ENCODE data around the gene PPM1H.

DNA sequence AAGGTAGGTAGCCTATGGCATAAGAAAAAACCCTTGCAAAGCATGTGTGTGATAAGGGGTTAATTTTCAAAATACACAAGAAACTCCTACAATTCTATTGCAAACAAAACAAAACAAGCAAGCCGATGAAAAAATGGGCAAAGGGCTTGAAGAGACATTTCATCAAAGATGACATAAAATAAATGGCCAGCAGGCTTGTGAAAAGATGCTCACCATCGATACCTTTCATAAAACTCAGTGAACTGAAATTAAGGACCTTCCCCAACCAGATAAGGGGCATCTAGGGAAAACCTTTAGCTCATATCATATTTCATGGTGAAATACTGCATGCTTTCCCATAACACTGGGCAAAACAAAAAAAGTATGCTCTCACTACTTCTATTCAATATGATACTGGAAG, 131.2 kb downstream of the PPM1H start:
- TF ChIP-seq, protein P1, sequence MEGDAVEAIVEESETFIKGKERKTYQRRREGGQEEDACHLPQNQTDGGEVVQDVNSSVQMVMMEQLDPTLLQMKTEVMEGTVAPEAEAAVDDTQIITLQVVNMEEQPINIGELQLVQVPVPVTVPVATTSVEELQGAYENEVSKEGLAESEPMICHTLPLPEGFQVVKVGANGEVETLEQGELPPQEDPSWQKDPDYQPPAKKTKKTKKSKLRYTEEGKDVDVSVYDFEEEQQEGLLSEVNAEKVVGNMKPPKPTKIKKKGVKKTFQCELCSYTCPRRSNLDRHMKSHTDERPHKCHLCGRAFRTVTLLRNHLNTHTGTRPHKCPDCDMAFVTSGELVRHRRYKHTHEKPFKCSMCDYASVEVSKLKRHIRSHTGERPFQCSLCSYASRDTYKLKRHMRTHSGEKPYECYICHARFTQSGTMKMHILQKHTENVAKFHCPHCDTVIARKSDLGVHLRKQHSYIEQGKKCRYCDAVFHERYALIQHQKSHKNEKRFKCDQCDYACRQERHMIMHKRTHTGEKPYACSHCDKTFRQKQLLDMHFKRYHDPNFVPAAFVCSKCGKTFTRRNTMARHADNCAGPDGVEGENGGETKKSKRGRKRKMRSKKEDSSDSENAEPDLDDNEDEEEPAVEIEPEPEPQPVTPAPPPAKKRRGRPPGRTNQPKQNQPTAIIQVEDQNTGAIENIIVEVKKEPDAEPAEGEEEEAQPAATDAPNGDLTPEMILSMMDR (IDR thresholded peaks at IDR 0.05) = no peak
- TF ChIP-seq POLR2A (IDR thresholded peaks at IDR 0.05) (no peak), POLR2AphosphoS5 (IDR thresholded peaks at IDR 0.05) (no peak)

Measured in prostate gland (tissue), 2 donors.